HepG2 (cell line): ENCODE data around the gene RGS11. TPM values are rescaled to one million over a fixed set of nuclear protein-coding genes. Genes with fewer than 3 reads are reported as not detected.
A peak's percentile ranks its signal among the peaks of the same experiment; 100 is the strongest.

Experiments used
- ELF1 ChIP-seq: sonication (generic); formaldehyde crosslinking; IDR thresholded peaks from 2 replicates; pipeline ENCODE4 v1.4.0; 2020; ENCODE audit warnings: missing genetic modification reagents
- FOXC1 ChIP-seq: sonication (generic); formaldehyde crosslinking; IDR thresholded peaks from 2 replicates; pipeline ENCODE4 v1.8.0; 2022; ENCODE audit warnings: mild to moderate bottlenecking, missing genetic modification reagents, borderline replicate concordance
- NAIF1 ChIP-seq: sonication (generic); formaldehyde crosslinking; IDR thresholded peaks from 2 replicates; pipeline ENCODE4 v1.5.0; 2020; ENCODE audit warnings: mild to moderate bottlenecking, missing genetic modification reagents, borderline replicate concordance
- NFKBIZ ChIP-seq: IDR thresholded peaks from 2 replicates; pipeline ENCODE4 v1.6.1; 2018; ENCODE audit warnings: missing genetic modification reagents, missing compliant biosample characterization
- NR0B2 ChIP-seq: sonication (generic); formaldehyde crosslinking; IDR thresholded peaks from 2 replicates; pipeline ENCODE4 v1.4.0; 2020; ENCODE audit warnings: mild to moderate bottlenecking, missing genetic modification reagents
- PPARG ChIP-seq: conservative IDR thresholded peaks from 2 replicates; pipeline ENCODE4 v1.6.1; 2016; ENCODE audit warnings: missing biosample characterization, missing genetic modification reagents
- RNF2 ChIP-seq: fragments of 450-650 bp; conservative IDR thresholded peaks from 2 replicates; pipeline ENCODE4 v1.6.1; 2016; ENCODE audit warnings: low read depth
- ZBTB33 ChIP-seq: sonication (generic); formaldehyde crosslinking; IDR thresholded peaks from 2 replicates; pipeline ENCODE4 v1.4.0; 2020; ENCODE audit warnings: missing genetic modification reagents
- ZBTB38 ChIP-seq: sonication (generic); formaldehyde crosslinking; IDR thresholded peaks from 2 replicates; pipeline ENCODE4 v1.5.1; 2020; ENCODE audit warnings: mild to moderate bottlenecking, missing genetic modification reagents
- ZNF317 ChIP-seq: sonication (generic); formaldehyde crosslinking; IDR thresholded peaks from 2 replicates; pipeline ENCODE4 v1.5.0; 2020; ENCODE audit warnings: mild to moderate bottlenecking, missing genetic modification reagents
- ZNF331 ChIP-seq: sonication (generic); formaldehyde crosslinking; IDR thresholded peaks from 2 replicates; pipeline ENCODE4 v1.4.0; 2020; ENCODE audit warnings: missing genetic modification reagents
- ZNF33A ChIP-seq: sonication (generic); formaldehyde crosslinking; IDR thresholded peaks from 2 replicates; pipeline ENCODE4 v1.5.1; 2020; ENCODE audit warnings: missing genetic modification reagents, mild to moderate bottlenecking, moderate library complexity, borderline replicate concordance
- ZNF607 ChIP-seq: sonication (generic); formaldehyde crosslinking; IDR thresholded peaks from 2 replicates; pipeline ENCODE4 v1.5.1; 2020; ENCODE audit warnings: missing genetic modification reagents, mild to moderate bottlenecking, borderline replicate concordance
- ZNF687 ChIP-seq: sonication (generic); formaldehyde crosslinking; IDR thresholded peaks from 2 replicates; pipeline ENCODE4 v1.5.1; 2020; ENCODE audit warnings: mild to moderate bottlenecking, missing genetic modification reagents, moderate library complexity
- ZNF710 ChIP-seq: sonication (generic); formaldehyde crosslinking; IDR thresholded peaks from 2 replicates; pipeline ENCODE4 v1.5.0; 2020; ENCODE audit warnings: mild to moderate bottlenecking, missing genetic modification reagents, borderline replicate concordance
- ZNF879 ChIP-seq: sonication (generic); formaldehyde crosslinking; IDR thresholded peaks from 2 replicates; pipeline ENCODE4 v1.8.1; 2023; ENCODE audit warnings: missing genetic modification reagents
- ZUFSP ChIP-seq: sonication (generic); formaldehyde crosslinking; IDR thresholded peaks from 2 replicates; pipeline ENCODE4 v1.9.0; 2021; ENCODE audit warnings: missing genetic modification reagents, mild to moderate bottlenecking, borderline replicate concordance
- polyA plus RNA-seq, 8 experiments: library from polyadenylated mRNA; depleted of rRNA in 3 of 8; stranded (reverse) in 7 of 8; unstranded in 1 of 8; fragments of >200 nt; fragmentation: Illumina TruSeq in 4 of 8; extraction: Trizol in 4 of 8; gene quantifications; 2 replicates each; pipeline versions ENCODE4 v1.2.1 to v1.2.3, GENCODE V29; 2011 to 2016; ENCODE audit warnings: low read depth in 4 of 8, missing spikeins in 1 of 8, mixed read lengths in 1 of 8; ENCODE audit not compliant: insufficient read depth in 1 of 8
- total RNA-seq, 5 experiments: library from RNA; depleted of rRNA; stranded (reverse); fragments of >200 nt; fragmentation: Illumina TruSeq; extraction: Trizol; gene quantifications; 2 replicates each; pipeline ENCODE4 v1.2.3, GENCODE V29; 2016; ENCODE audit warnings: low read depth in 1 of 5

The RGS11 gene
- total and polyA plus RNA-seq, 2 of the 13 experiments (the other 11 are each of a cell fraction or from before 2014, with no cell fraction given), result 0.11 TPM; not detected in 1

- TF ChIP-seq NR0B2 (CRISPR knock-in tag), result peak; percentile 73; the same call in 1 of the 2 replicates
- peak; percentile 91 for TF ChIP-seq ZNF687 (CRISPR knock-in tag)
- TF ChIP-seq ZNF331, result no peak
- TF ChIP-seq ZNF607 (CRISPR knock-in tag), result peak; percentile 57; the same call in 1 of the 2 replicates
- TF ChIP-seq ZNF317 (CRISPR knock-in tag), result 0 out of 2 replicates have a peak, but pooled peaks have one; percentile 64
- 0 out of 2 replicates have a peak, but pooled peaks have one; percentile 22 for TF ChIP-seq NAIF1 (CRISPR knock-in tag)
- 0 out of 2 replicates have a peak, but pooled peaks have one; percentile 10 for TF ChIP-seq ZBTB33 (CRISPR knock-in tag)
- no peak for TF ChIP-seq RNF2
- no peak for TF ChIP-seq ZNF33A (CRISPR knock-in tag)
- TF ChIP-seq ZNF879 (CRISPR knock-in tag), result no peak
- peak; percentile 95 for TF ChIP-seq ELF1 (CRISPR knock-in tag)
- TF ChIP-seq PPARG (CRISPR knock-in tag), result peak; percentile 26; the same call in 1 of the 2 replicates
- TF ChIP-seq ZNF710 (CRISPR knock-in tag), result peak; percentile 39; the same call in 1 of the 2 replicates
- no peak for TF ChIP-seq ZUFSP (CRISPR knock-in tag)
- peak; percentile 49; the same call in 1 of the 2 replicates for TF ChIP-seq ZBTB38
- TF ChIP-seq FOXC1 (CRISPR knock-in tag), result 0 out of 2 replicates have a peak, but pooled peaks have one; percentile 33
- TF ChIP-seq NFKBIZ (CRISPR knock-in tag), result 0 out of 2 replicates have a peak, but pooled peaks have one; percentile 3
These were observed 41.1 kb downstream of the RGS11 start, which contains the start of gene FAM234A (continued) for GRCh38 chr16:234468-235305.
